Measurements from ENCODE around the gene LARP4B. TPM values are rescaled to one million over a fixed set of nuclear protein-coding genes. Genes with fewer than 3 reads are reported as not detected.

The LARP4B gene
- total RNA-seq, 1 experiment from 2014 or later: 122 TPM

DNA sequence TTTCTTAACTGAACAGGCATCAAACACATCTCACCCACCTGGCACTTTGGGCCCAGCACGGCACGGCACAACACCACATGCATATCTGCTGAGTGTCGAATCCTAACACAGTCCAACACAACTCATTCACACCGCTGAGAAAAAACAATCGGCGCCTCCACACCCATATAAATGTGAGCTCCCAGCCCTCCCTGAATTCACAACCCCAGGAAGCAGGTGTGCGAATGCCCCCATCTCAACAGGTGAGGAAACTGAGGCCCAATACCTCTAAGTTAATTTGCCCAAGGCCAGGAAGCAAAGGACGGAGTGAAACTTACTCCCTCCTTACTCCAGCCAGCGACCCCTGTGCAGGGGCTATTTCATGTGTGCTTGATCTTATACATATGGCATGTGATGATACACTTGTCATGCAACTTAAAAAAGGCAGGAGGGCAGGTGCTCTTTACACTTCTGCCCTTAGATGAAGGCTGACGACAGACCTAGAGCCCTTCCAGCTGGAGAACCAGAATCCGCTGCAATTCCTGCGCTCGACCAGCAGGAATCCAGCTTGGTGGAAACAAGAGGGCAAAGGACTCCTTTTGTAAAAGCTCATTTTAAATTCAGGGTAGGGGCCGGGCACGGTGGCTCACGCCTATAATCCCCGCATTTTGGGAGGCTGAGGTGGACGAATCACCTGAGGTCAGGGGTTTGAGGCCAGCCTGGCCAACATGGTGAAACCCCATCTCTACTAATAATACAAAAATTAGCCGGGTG is 116.0 kb downstream of the LARP4B start:
- no peak for DNase-seq (ENCODE audit: low read depth, low spot score)
- BruUV-seq (replicated peaks): no TSS peak
- Histone ChIP-seq H3K36me3 (ENCODE audit: control insufficient read depth in 1 of 2, insufficient read depth in 2 of 2, low read length in 2 of 2) (peaks cover 67% of the 10 kb centered on the region in 2 experiments), H3K9me3 (ENCODE audit: control insufficient read depth in 1 of 2, insufficient read depth in 1 of 2, low read depth in 1 of 2, low read length in 2 of 2) (no peaks in the 10 kb centered on the region), H3K9me2 (ENCODE audit: insufficient read depth) (no peaks in the 10 kb centered on the region), H3K4me1 (ENCODE audit: control insufficient read depth in 1 of 2, insufficient read depth in 2 of 2, low read length in 2 of 2) (peaks cover 10 to 18% of the 10 kb centered on the region in 2 experiments; a peak in 3 of 4 replicates), H3K79me2 (ENCODE audit: insufficient read depth, low read length) (peaks cover 15% of the 10 kb centered on the region; the same call in 1 of the 2 replicates), H3K4me3 (replicated peaks in 1 of 2; ENCODE audit: low read depth in 1 of 2, low read length in 2 of 2) (no peak overlapping the region), H3K4me2 (ENCODE audit: low read length) (no peak overlapping the region), H3K9ac (ENCODE audit: low read length) (no peak overlapping the region), H3K27ac (ENCODE audit: low read depth, low read length) (no peak overlapping the region), H3K27me3 (ENCODE audit: insufficient read depth, low read length) (no peaks in the 10 kb centered on the region), H2AFZ (ENCODE audit: low read depth, low read length, poor library complexity, severe bottlenecking) (no peak overlapping the region), H4K20me1 (ENCODE audit: insufficient read depth) (no peaks in the 10 kb centered on the region)
- ChIA-PET POLR2A (no interaction called here), CTCF (no interaction called here), RAD21 (ENCODE audit: low non-redundant PET in 1 of 2, low total read pairs in 2 of 2, uncharacterized antibody in 2 of 2, unreplicated experiment in 2 of 2) (no interaction called here)
- intact Hi-C loops (cut with micrococcal nuclease): no loop called here
- TF ChIP-seq, protein P1, sequence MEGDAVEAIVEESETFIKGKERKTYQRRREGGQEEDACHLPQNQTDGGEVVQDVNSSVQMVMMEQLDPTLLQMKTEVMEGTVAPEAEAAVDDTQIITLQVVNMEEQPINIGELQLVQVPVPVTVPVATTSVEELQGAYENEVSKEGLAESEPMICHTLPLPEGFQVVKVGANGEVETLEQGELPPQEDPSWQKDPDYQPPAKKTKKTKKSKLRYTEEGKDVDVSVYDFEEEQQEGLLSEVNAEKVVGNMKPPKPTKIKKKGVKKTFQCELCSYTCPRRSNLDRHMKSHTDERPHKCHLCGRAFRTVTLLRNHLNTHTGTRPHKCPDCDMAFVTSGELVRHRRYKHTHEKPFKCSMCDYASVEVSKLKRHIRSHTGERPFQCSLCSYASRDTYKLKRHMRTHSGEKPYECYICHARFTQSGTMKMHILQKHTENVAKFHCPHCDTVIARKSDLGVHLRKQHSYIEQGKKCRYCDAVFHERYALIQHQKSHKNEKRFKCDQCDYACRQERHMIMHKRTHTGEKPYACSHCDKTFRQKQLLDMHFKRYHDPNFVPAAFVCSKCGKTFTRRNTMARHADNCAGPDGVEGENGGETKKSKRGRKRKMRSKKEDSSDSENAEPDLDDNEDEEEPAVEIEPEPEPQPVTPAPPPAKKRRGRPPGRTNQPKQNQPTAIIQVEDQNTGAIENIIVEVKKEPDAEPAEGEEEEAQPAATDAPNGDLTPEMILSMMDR (IDR thresholded peaks at IDR 0.05 in 2 of 3, conservative IDR thresholded peaks at IDR 0.05 in 1 of 3; ENCODE audit: borderline replicate concordance in 1 of 3, insufficient read depth in 1 of 3, low read depth in 2 of 3, low read length in 2 of 3): peak in 2 of 3 experiments; percentile 37 to 38; a peak in 3 of 6 replicates
- no peak for TF ChIP-seq ZFX (IDR thresholded peaks at IDR 0.05)
- ATAC-seq: no peak

DNA sequence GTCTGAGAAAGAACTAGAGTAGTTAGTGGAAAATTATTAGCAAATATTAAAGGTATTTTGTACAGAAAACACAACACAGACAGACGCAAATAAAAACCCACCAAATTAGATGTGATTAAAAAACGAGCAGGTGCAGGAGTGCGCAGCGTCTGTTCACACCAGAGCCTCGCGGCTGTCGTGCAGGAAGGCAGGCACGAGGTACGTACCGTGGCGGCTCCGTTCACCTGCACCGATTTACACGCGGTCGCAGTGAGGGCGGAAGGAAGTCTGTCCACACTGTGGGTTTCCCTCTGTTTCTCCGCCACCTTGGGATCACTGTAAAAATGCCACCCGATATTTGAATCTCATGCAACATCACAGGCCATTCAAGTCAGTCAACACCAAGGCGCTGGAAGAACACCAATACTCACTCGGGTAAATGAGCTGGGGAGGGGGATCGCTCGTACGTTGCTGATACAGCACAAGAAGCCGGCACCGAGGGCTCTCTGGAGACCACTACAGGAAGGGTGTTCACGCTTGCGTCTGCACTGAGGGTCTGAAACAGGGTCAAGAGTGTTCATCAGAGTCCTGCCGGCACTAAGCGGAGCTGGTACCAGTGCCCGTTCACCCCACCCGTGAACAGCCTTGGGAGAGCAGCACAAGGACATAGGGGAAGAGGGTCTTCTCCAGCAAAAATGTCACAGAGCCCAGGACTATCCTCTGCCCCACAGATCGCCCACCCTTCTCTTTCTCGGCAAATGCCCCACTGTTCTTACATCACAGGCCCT is 116.8 kb downstream of the LARP4B start:
- POLR2A ChIA-PET: no interaction called here
- H3K9me2 ChIP-seq (ENCODE audit: insufficient read depth): no peaks in the 10 kb centered on the region
- H3K36me3 ChIP-seq (ENCODE audit: control insufficient read depth in 1 of 2, insufficient read depth in 2 of 2, low read length in 2 of 2): peaks cover 62 to 68% of the 10 kb centered on the region in 2 experiments
- H3K9me3 ChIP-seq (ENCODE audit: control insufficient read depth in 1 of 2, insufficient read depth in 1 of 2, low read depth in 1 of 2, low read length in 2 of 2): no peaks in the 10 kb centered on the region
- no peak overlapping the region for H2AFZ ChIP-seq (ENCODE audit: low read depth, low read length, poor library complexity, severe bottlenecking)
- H4K20me1 ChIP-seq (ENCODE audit: insufficient read depth): no peaks in the 10 kb centered on the region
- no peaks in the 10 kb centered on the region for H3K27me3 ChIP-seq (ENCODE audit: insufficient read depth, low read length)
- H3K9ac ChIP-seq (ENCODE audit: low read length): no peak overlapping the region
- ATAC-seq (no peak), DNase-seq (ENCODE audit: low read depth, low spot score) (no peak)
- H3K4me2 ChIP-seq (ENCODE audit: low read length): no peak overlapping the region
- H3K4me3 ChIP-seq (replicated peaks in 1 of 2; ENCODE audit: low read depth in 1 of 2, low read length in 2 of 2): no peak overlapping the region
- BruUV-seq (replicated peaks): no TSS peak
- H3K79me2 ChIP-seq (ENCODE audit: insufficient read depth, low read length): peaks cover 15% of the 10 kb centered on the region; the same call in 1 of the 2 replicates
- no peak overlapping the region for H3K27ac ChIP-seq (ENCODE audit: low read depth, low read length)
- CTCF ChIA-PET: no interaction called here
- intact Hi-C loops (cut with micrococcal nuclease): no loop called here
- peaks cover 6 to 13% of the 10 kb centered on the region in 2 experiments; a peak in 3 of 4 replicates for H3K4me1 ChIP-seq (ENCODE audit: control insufficient read depth in 1 of 2, insufficient read depth in 2 of 2, low read length in 2 of 2)
- RAD21 ChIA-PET (ENCODE audit: low non-redundant PET in 1 of 2, low total read pairs in 2 of 2, uncharacterized antibody in 2 of 2, unreplicated experiment in 2 of 2): no interaction called here
- TF ChIP-seq EZH2phosphoT487 (IDR thresholded peaks at IDR 0.05; ENCODE audit: borderline replicate concordance): no peak
- no peak for TF ChIP-seq TCF7L2 (IDR thresholded peaks at IDR 0.05; ENCODE audit: borderline replicate concordance, extremely low read depth, insufficient read depth, insufficient read length)
- TF ChIP-seq, protein P1 (IDR thresholded peaks at IDR 0.05 in 2 of 3, conservative IDR thresholded peaks at IDR 0.05 in 1 of 3; ENCODE audit: borderline replicate concordance in 1 of 3, insufficient read depth in 1 of 3, low read depth in 2 of 3, low read length in 2 of 3): no peak
- TF ChIP-seq EZH2 (IDR thresholded peaks at IDR 0.05): no peak
- TF ChIP-seq, protein P2, sequence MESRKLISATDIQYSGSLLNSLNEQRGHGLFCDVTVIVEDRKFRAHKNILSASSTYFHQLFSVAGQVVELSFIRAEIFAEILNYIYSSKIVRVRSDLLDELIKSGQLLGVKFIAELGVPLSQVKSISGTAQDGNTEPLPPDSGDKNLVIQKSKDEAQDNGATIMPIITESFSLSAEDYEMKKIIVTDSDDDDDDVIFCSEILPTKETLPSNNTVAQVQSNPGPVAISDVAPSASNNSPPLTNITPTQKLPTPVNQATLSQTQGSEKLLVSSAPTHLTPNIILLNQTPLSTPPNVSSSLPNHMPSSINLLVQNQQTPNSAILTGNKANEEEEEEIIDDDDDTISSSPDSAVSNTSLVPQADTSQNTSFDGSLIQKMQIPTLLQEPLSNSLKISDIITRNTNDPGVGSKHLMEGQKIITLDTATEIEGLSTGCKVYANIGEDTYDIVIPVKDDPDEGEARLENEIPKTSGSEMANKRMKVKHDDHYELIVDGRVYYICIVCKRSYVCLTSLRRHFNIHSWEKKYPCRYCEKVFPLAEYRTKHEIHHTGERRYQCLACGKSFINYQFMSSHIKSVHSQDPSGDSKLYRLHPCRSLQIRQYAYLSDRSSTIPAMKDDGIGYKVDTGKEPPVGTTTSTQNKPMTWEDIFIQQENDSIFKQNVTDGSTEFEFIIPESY (IDR thresholded peaks at IDR 0.05; ENCODE audit: extremely low read depth, insufficient replicate concordance, low read length): no peak
- TF ChIP-seq POLR2A (IDR thresholded peaks at IDR 0.05; ENCODE audit: borderline replicate concordance, extremely low read depth, insufficient read depth, insufficient read length): no peak
- TF ChIP-seq ZNF274 (IDR thresholded peaks at IDR 0.05; ENCODE audit: low read depth, low read length): no peak
- no peak for TF ChIP-seq SIN3A (IDR thresholded peaks at IDR 0.05; ENCODE audit: low read depth)
- no peak for TF ChIP-seq ZFX (IDR thresholded peaks at IDR 0.05)

All from HCT116 (cell line).